ENCODE results near the gene PLEKHG1.

The PLEKHG1 gene

GRCh38 chr6:150599199-150600009, at the start of gene PLEKHG1:
Gene PLEKHG1, plus strand, starts transcription at chr6:150599885. Its CDS starts 133,797 bp downstream, at chr6:150733682.
- DNase-seq, result peak; percentile 61

- no peak for DNase-seq
Observed at GRCh38 chr6:150550244-150550643, 49.4 kb upstream of the PLEKHG1 start.

GRCh38 chr6:150557043-150557599, 42.6 kb upstream of the PLEKHG1 start:
- no peak for DNase-seq

- DNase-seq, result no peak
Observed at GRCh38 chr6:150560004-150560883, 39.4 kb upstream of the PLEKHG1 start.

GRCh38 chr6:150560884-150561219, 38.8 kb upstream of the PLEKHG1 start:
- DNase-seq, result no peak

GRCh38 chr6:150565945-150566344, 33.7 kb upstream of the PLEKHG1 start:
- no peak for DNase-seq

GRCh38 chr6:150566486-150566885, 33.2 kb upstream of the PLEKHG1 start:
- no peak for DNase-seq

GRCh38 chr6:150567380-150567779, 32.3 kb upstream of the PLEKHG1 start:
- no peak for DNase-seq

GRCh38 chr6:150567823-150568383, 31.8 kb upstream of the PLEKHG1 start:
- DNase-seq, result no peak

- no peak for DNase-seq
Observed at GRCh38 chr6:150568560-150568959, 31.1 kb upstream of the PLEKHG1 start.

GRCh38 chr6:150569161-150569560, 30.5 kb upstream of the PLEKHG1 start:
- no peak for DNase-seq

GRCh38 chr6:150573041-150573681, 26.5 kb upstream of the PLEKHG1 start:
- DNase-seq, result no peak

GRCh38 chr6:150575836-150576235, 23.8 kb upstream of the PLEKHG1 start:
- DNase-seq, result no peak

- DNase-seq, result no peak
Observed at GRCh38 chr6:150576651-150577226, 22.9 kb upstream of the PLEKHG1 start.

- no peak for DNase-seq
Observed at GRCh38 chr6:150579611-150580010, 20.1 kb upstream of the PLEKHG1 start.

GRCh38 chr6:150580489-150580888, 19.2 kb upstream of the PLEKHG1 start:
- no peak for DNase-seq

- DNase-seq, result no peak
Observed at GRCh38 chr6:150584065-150584464, 15.6 kb upstream of the PLEKHG1 start.

- no peak for DNase-seq
Observed at GRCh38 chr6:150584596-150584995, 15.1 kb upstream of the PLEKHG1 start.

GRCh38 chr6:150586850-150587359, 12.8 kb upstream of the PLEKHG1 start:
- no peak for DNase-seq

- no peak for DNase-seq
Observed at GRCh38 chr6:150587637-150588036, 12.0 kb upstream of the PLEKHG1 start.

GRCh38 chr6:150588888-150589499, 10.7 kb upstream of the PLEKHG1 start:
- DNase-seq, result no peak

GRCh38 chr6:150589852-150590251, 9.8 kb upstream of the PLEKHG1 start:
- no peak for DNase-seq

All from activated CD4-positive, CD25-positive, alpha-beta regulatory T cell treated with anti-CD3 and anti-CD28 coated beads, Interleukin-2, amount 50 U/mL, for 72 hours (primary cell).